Smooth muscle cell of the brain vasculature (primary cell): ENCODE results near the gene CLDND2.

ENCODE experiments used
- DNase-seq: peaks from one replicate; pipeline ENCODE4 v3.0.0-alpha.2; 2012; ENCODE audit warnings: low read depth, low spot score

CLDND2 gene

GRCh38 chr19:51382004-51382403, 13.2 kb upstream of the CLDND2 start:
- no peak for DNase-seq

GRCh38 chr19:51380379-51380778, 11.6 kb upstream of the CLDND2 start:
- DNase-seq, result no peak

- DNase-seq, result no peak
Measured at GRCh38 chr19:51377422-51377821, 8.6 kb upstream of the CLDND2 start.

- no peak for DNase-seq
Measured at GRCh38 chr19:51375504-51376221, 6.9 kb upstream of the CLDND2 start.

- DNase-seq, result no peak
Measured at GRCh38 chr19:51372649-51373504, 4.1 kb upstream of the CLDND2 start, which contains the start of gene NKG7. TSS of gene NKG7 (minus strand) at chr19:51372654. CDS start at chr19:51372535, 119 bp downstream.

GRCh38 chr19:51372021-51372648, 3.3 kb upstream of the CLDND2 start:
- no peak for DNase-seq

DNA sequence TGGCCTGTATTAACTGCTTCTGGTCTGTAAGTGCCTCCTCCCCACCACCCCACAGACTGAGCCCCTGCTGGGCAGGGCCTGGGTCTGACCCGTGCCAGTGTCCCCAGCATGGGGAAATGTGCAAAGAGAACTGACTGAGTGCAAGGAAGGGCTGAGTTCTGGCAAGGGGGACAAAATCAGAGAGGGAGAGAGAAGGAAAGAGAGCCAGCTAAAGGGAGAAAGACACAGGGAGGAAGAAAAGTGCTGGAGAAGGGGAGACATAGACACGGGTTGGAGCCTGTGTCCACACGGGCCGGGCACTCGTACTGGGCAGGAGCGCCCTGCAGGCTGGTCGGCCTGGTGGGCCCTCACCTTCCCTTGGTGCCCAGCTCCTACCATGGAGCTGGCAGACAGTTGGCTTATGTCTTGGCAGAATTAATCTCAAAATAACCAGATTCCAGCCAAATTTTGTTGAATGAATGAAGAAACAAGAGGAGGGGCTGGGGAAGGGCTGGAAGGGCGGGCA, 2.4 kb upstream of the CLDND2 start:
- no peak for DNase-seq

- DNase-seq, result no peak
Measured at GRCh38 chr19:51370230-51370629, 1.4 kb upstream of the CLDND2 start.

DNA sequence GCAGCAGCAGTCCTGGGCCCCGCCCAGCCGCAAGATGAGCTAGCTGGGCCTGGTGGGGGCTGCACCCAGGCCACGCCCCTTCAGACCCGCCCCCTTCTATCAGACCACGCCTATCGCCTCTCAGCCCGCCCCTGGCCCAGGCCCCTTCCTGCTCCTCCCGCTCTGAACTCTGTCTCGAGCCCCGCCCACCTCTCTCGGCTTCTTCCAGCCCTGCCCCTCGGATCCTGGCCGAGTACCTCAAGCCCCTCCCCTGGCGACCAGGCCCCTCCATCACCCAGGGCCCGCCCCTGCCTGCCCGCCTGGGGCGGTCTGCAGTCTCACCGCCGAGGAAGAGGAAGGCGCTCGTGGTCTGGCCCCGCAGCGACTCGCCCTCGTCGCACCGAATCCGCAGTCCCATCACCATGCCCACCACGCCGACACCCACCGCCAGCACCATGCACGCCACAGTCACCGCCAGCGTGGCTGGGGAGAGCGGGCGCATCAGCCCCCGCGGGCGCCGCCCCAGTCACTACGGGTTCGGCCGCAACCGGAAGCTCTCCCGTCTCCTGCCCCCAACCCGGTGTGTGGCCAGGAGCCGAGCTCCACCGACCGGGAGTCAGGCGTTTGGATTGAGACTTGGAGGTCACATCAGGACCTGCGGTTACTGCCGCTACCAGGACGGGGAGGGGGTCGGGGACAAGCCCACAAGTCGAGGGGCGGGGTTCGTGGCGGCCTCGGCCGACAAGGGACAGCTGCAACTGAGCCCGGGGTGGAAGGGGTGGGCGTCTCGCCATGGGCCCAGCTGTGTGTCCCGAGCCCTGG, 1.0 kb downstream of the CLDND2 start:
- peak; percentile 97 for DNase-seq

- DNase-seq, result no peak
Measured at GRCh38 chr19:51367255-51367564, 1.6 kb downstream of the CLDND2 start.

DNA sequence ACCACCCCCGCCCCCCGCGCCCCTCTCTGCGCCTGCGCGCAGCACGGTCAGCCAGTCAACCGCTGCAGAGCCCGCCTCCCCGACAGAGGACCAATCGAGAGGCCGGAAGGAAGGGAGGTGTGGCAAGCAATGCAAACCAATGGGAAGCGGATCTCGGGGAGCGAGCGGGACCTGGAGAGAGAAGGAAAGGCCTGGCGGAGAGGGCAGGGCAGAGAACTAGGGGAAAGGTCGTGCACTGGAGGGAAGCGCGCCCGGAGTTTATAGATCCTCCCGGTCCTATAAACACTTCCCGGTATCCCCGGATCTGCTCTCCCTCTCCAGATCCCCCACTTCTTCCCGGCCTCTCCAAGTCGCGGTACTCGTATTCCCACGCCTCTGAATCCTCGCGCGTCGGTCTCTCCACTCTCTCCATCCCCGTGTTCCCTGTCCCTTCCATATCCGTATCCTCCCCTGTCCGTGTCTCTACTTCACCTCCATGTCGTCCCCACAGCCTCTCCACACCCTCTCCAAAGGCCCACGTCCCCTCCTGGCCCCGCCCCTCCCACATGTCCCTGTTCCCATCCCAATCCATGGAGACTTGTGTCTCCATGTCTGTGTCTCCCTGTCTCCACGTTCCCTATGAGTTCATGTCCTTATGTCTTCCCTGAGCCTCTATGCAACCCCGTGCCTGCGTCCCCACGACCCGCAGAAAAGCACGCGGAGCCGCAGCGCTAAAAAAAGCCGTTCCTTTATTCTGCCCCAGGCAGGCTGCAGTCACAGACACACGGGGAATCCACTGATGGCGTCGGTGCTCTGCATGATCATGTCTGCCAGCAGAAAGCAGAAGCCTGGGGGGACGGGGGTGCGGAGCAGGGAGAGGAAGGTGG, 2.2 kb downstream of the CLDND2 start:
- peak; percentile 94 for DNase-seq

DNA sequence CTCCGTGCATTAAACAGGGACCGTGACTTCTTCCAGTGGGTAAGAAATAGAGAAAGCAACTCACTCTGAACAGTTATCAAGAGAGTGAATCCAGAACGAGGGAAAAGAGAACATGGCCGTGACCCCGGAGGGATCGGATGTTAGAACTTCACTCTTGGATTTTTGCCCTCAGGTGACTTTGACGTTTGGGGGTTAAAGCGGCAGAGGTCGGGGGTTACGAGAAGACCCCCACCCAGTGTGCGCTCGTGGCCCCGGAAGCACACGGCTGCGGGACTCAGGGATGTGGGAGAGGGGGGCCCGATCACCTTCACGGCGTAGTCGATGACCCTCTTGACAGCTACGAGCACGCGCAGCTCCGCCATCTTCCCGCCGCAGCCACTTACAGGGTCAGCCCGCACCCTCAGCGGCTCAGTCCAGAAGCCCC, 2.8 kb downstream of the CLDND2 start, which contains the start of gene ETFB:
Gene ETFB (minus strand): TSS at position 424 of the 424 bp plus-strand sequence. CDS start 62 bp downstream, at position 362.
- no peak for DNase-seq

- no peak for DNase-seq
Measured at GRCh38 chr19:51365211-51365964, 3.4 kb downstream of the CLDND2 start.

DNA sequence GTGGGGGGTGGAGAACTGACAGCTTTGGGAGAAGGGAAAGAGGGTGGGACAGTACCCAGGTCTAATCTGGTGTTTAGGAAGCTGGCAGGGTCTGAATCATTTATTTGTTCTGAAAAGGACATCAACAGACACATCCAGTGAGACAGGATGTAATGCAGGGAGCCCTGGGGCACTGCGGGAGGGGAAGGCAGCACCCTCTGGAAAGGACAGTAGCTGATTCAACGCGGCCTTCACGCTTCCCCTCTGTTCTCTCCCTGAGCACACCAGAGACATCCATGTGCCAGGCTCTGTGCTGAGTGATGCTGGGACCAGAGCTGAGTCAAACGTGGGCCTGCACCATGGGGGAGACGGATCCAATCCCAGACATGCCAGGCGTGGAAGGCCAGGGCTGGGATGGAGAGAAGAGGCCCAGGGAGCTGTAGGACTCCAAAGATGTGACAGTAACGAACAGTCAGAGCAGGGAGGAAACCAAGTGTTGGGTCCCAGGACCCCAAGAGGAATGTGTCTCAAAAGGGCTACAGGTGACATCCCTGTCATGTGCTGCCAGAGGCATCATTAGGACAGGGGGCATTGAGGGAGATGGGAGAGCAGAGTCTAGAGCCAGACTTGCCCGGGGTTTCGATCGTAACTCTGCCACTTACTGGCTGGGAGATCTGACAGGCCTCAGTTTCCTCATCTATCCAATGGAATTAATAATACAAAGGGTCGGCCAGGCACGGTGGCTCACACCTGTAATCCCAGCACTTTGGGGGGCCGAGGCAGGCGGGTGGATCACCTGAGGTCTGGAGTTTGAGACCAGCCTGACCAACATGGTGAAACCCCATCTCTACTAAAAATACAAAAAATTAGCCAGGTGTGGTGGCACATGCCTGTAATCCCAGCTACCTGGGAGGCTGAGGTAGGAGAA, 4.3 kb downstream of the CLDND2 start:
- DNase-seq, result no peak

DNA sequence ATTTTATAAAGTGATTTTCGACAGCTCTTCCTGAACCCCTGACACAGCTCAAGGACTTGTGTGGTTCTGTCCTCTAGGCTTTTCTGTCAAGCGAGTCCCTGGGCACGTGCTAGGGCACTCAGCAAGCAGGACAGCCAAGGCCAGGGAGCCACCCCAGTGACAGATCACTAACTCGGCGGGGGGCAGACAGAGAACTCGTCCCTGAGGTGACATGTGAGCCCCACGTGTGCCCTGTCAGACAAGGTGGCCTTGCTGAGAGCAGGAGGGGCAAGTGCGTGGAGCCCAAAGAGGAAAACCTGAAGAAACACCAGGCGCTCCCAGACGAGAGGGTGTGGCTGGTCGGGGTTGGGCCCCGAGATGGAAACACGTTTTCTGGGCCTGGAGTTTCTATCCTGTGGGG, 7.6 kb downstream of the CLDND2 start:
- DNase-seq, result no peak

- peak; percentile 92 for DNase-seq
Measured at GRCh38 chr19:51359294-51359693, 9.5 kb downstream of the CLDND2 start.

GRCh38 chr19:51357952-51358351, 10.9 kb downstream of the CLDND2 start:
- no peak for DNase-seq

DNA sequence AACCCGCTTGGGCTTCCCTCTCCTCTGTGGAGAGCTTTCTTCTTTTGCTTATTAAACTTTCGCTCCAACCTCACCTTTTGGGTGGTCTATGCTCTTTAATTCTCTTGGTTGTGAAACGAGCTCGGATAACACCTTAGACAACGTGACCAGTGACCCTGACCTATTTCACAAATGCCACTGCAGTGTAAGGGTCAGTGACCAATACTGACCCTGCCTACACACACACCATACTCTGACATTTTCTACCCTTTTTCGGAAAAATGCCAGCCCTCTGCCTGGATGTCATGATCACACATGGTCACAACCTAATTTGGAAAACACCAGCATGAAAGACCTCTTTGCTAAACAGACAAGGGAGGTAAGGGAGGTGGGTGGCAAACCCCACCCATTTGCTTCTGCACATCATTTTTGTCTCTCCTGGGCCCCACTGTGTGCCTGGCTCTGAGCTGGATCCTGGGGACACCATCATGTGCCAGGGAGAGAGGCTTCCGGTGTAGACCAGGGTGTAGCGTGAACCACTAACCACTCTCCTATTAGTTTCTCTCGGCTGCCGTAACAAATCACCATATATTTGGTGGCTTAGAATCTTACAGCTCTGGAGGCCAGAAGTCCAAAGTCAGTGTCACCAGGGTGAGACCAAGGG, 12.5 kb downstream of the CLDND2 start:
- DNase-seq, result no peak
